ENCODE results near the gene PLXNA4.

PLXNA4 gene

GRCh38 chr7:132488634-132489302 lies 87.5 kb downstream of the PLXNA4 start:
- Mint-ChIP-seq H3K36me3 (no peaks in the 10 kb centered on the region), H3K4me1 (no peaks in the 10 kb centered on the region), H3K27me3 (peaks cover 0 to 6% of the 10 kb centered on the region in 2 donors), H3K9me3 (no peaks in the 10 kb centered on the region), H3K27ac (no peak overlapping the region), H3K4me3 (no peak overlapping the region)
- no peak for ATAC-seq (replicated peaks)
- DNase-seq = no peak

- H3K27ac Mint-ChIP-seq = no peak overlapping the region
- H3K4me1 Mint-ChIP-seq = no peaks in the 10 kb centered on the region
- H3K4me3 Mint-ChIP-seq = no peak overlapping the region
- no peaks in the 10 kb centered on the region for H3K36me3 Mint-ChIP-seq
- H3K27me3 Mint-ChIP-seq = peaks cover 0 to 6% of the 10 kb centered on the region in 2 donors
- ATAC-seq (replicated peaks) (no peak), DNase-seq (no peak)
- H3K9me3 Mint-ChIP-seq = no peaks in the 10 kb centered on the region
Measured at GRCh38 chr7:132486274-132486610, 90.0 kb downstream of the PLXNA4 start.

- DNase-seq = no peak
- H3K9me3 Mint-ChIP-seq = no peaks in the 10 kb centered on the region
- H3K27ac Mint-ChIP-seq = no peak overlapping the region
- H3K27me3 Mint-ChIP-seq = peaks cover 0 to 6% of the 10 kb centered on the region in 2 donors
- no peak for ATAC-seq (replicated peaks)
- H3K36me3 Mint-ChIP-seq = no peaks in the 10 kb centered on the region
- no peaks in the 10 kb centered on the region for H3K4me1 Mint-ChIP-seq
- H3K4me3 Mint-ChIP-seq = no peak overlapping the region
Measured at GRCh38 chr7:132485600-132486273, 90.5 kb downstream of the PLXNA4 start.

- Mint-ChIP-seq H3K9me3 (no peaks in the 10 kb centered on the region), H3K4me1 (no peaks in the 10 kb centered on the region), H3K36me3 (no peaks in the 10 kb centered on the region), H3K27me3 (peaks cover 0 to 6% of the 10 kb centered on the region in 2 donors), H3K4me3 (no peak overlapping the region), H3K27ac (no peak overlapping the region)
- no peak for DNase-seq
- no peak for ATAC-seq (replicated peaks)
Measured at GRCh38 chr7:132485136-132485535, 91.1 kb downstream of the PLXNA4 start.

- ATAC-seq (replicated peaks) (no peak), DNase-seq (no peak)
- Mint-ChIP-seq H3K4me1 (no peaks in the 10 kb centered on the region), H3K4me3 (no peak overlapping the region), H3K27me3 (no peaks in the 10 kb centered on the region), H3K36me3 (no peaks in the 10 kb centered on the region), H3K27ac (no peak overlapping the region), H3K9me3 (no peaks in the 10 kb centered on the region)
Measured at GRCh38 chr7:132482866-132483265, 93.4 kb downstream of the PLXNA4 start.

GRCh38 chr7:132480534-132480933 lies 95.7 kb downstream of the PLXNA4 start:
- no peaks in the 10 kb centered on the region for H3K9me3 Mint-ChIP-seq

GRCh38 chr7:132476541-132476940 lies 99.7 kb downstream of the PLXNA4 start:
- H3K9me3 Mint-ChIP-seq = no peaks in the 10 kb centered on the region
- no peak overlapping the region for H3K27ac Mint-ChIP-seq
- H3K4me1 Mint-ChIP-seq = no peaks in the 10 kb centered on the region
- no peaks in the 10 kb centered on the region for H3K36me3 Mint-ChIP-seq
- H3K27me3 Mint-ChIP-seq = peaks cover 12 to 17% of the 10 kb centered on the region in 2 donors
- ATAC-seq (replicated peaks) (no peak), DNase-seq (no peak)
- no peak overlapping the region for H3K4me3 Mint-ChIP-seq

More at GRCh38 chr7:132480534-132480933, 95.7 kb downstream of the PLXNA4 start:
- H3K27ac Mint-ChIP-seq = no peak overlapping the region
- no peaks in the 10 kb centered on the region for H3K36me3 Mint-ChIP-seq
- no peak for DNase-seq
- peaks cover 0 to 4% of the 10 kb centered on the region in 2 donors for H3K27me3 Mint-ChIP-seq
- H3K4me1 Mint-ChIP-seq = no peaks in the 10 kb centered on the region
- ATAC-seq (replicated peaks) = no peak
- no peak overlapping the region for H3K4me3 Mint-ChIP-seq

GRCh38 chr7:132475669-132476116 lies 100.6 kb downstream of the PLXNA4 start:
- no peak for ATAC-seq (replicated peaks)
- DNase-seq = no peak
- Mint-ChIP-seq H3K36me3 (no peaks in the 10 kb centered on the region), H3K4me3 (no peak overlapping the region), H3K27me3 (peaks cover 17 to 20% of the 10 kb centered on the region in 2 donors), H3K4me1 (no peaks in the 10 kb centered on the region), H3K9me3 (peaks cover 0 to 2% of the 10 kb centered on the region in 2 donors), H3K27ac (no peak overlapping the region)

- ATAC-seq (replicated peaks) (no peak), DNase-seq (no peak)
- no peak overlapping the region for H3K27ac Mint-ChIP-seq
- H3K9me3 Mint-ChIP-seq = peaks cover 0 to 2% of the 10 kb centered on the region in 2 donors
- H3K27me3 Mint-ChIP-seq = peaks cover 17 to 24% of the 10 kb centered on the region in 2 donors
- no peaks in the 10 kb centered on the region for H3K36me3 Mint-ChIP-seq
- H3K4me3 Mint-ChIP-seq = no peak overlapping the region
- H3K4me1 Mint-ChIP-seq = no peaks in the 10 kb centered on the region
Measured at GRCh38 chr7:132475037-132475668, 101.1 kb downstream of the PLXNA4 start.

GRCh38 chr7:132472463-132473120 lies 103.7 kb downstream of the PLXNA4 start:
- H3K36me3 Mint-ChIP-seq = no peaks in the 10 kb centered on the region
- no peak overlapping the region for H3K4me3 Mint-ChIP-seq
- DNase-seq = no peak
- H3K4me1 Mint-ChIP-seq = no peaks in the 10 kb centered on the region
- peaks cover 0 to 2% of the 10 kb centered on the region in 2 donors for H3K9me3 Mint-ChIP-seq
- peaks cover 17 to 24% of the 10 kb centered on the region in 2 donors for H3K27me3 Mint-ChIP-seq
- ATAC-seq (replicated peaks) = no peak
- no peak overlapping the region for H3K27ac Mint-ChIP-seq

GRCh38 chr7:132471515-132471914 lies 104.8 kb downstream of the PLXNA4 start:
- peaks cover 16 to 24% of the 10 kb centered on the region in 2 donors for H3K27me3 Mint-ChIP-seq
- no peaks in the 10 kb centered on the region for H3K4me1 Mint-ChIP-seq
- no peak overlapping the region for H3K27ac Mint-ChIP-seq
- H3K4me3 Mint-ChIP-seq = no peak overlapping the region
- H3K9me3 Mint-ChIP-seq = peaks cover 0 to 2% of the 10 kb centered on the region in 2 donors
- no peaks in the 10 kb centered on the region for H3K36me3 Mint-ChIP-seq
- ATAC-seq (replicated peaks) (no peak), DNase-seq (no peak)

GRCh38 chr7:132469681-132470080 lies 106.6 kb downstream of the PLXNA4 start:
- DNase-seq = no peak
- ATAC-seq (replicated peaks) = no peak
- Mint-ChIP-seq H3K27ac (no peak overlapping the region), H3K4me1 (no peaks in the 10 kb centered on the region), H3K36me3 (no peaks in the 10 kb centered on the region), H3K4me3 (no peak overlapping the region), H3K9me3 (peaks cover 0 to 2% of the 10 kb centered on the region in 2 donors), H3K27me3 (peaks cover 13 to 24% of the 10 kb centered on the region in 2 donors)

GRCh38 chr7:132469264-132469663 lies 107.0 kb downstream of the PLXNA4 start:
- ATAC-seq (replicated peaks) (no peak), DNase-seq (no peak)
- Mint-ChIP-seq H3K9me3 (peaks cover 0 to 2% of the 10 kb centered on the region in 2 donors), H3K4me1 (no peaks in the 10 kb centered on the region), H3K27ac (no peak overlapping the region), H3K27me3 (peaks cover 10 to 24% of the 10 kb centered on the region in 2 donors), H3K36me3 (no peaks in the 10 kb centered on the region), H3K4me3 (no peak overlapping the region)

GRCh38 chr7:132466367-132466766 lies 109.9 kb downstream of the PLXNA4 start:
- Mint-ChIP-seq H3K4me3 (no peak overlapping the region), H3K27me3 (peaks cover 3 to 11% of the 10 kb centered on the region in 2 donors), H3K4me1 (peaks cover 0 to 1% of the 10 kb centered on the region in 2 donors), H3K36me3 (no peaks in the 10 kb centered on the region), H3K9me3 (peaks cover 0 to 1% of the 10 kb centered on the region in 2 donors), H3K27ac (no peak overlapping the region)
- no peak for DNase-seq
- ATAC-seq (replicated peaks) = no peak

Measured in stimulated activated naive B cell treated with anti-CD40 and anti-IgM and Interleukin-4, amounts not matched to agents 10 μg/mL and 1 μg/mL and 100 μg/mL, for 72 hours (primary cell).